Esophagus squamous epithelium (tissue), 4 donors: Measurements from ENCODE around the gene PTPRG.

Source experiments
- CTCF ChIP-seq, 6 experiments: fragments of 450-650 bp in 4 of 6; fragments of 200-600 bp in 2 of 6; sonication (generic) in 2 of 6; IDR thresholded peaks; one replicate each; pipeline ENCODE4 v1.5.1; 2016 to 2019; ENCODE audit warnings: antibody characterized with exemption in 6 of 6, mild to moderate bottlenecking in 4 of 6, moderate library complexity in 4 of 6
- POLR2A ChIP-seq, 4 donors: fragments of 450-650 bp; IDR thresholded peaks; one replicate each; pipeline ENCODE4 v1.6.1; 2017; ENCODE audit warnings: antibody characterized with exemption in 4 of 4, mild to moderate bottlenecking in 4 of 4, moderate library complexity in 3 of 4

GRCh38 chr3:61593446-61594029 lies 32.2 kb downstream of the PTPRG start:
- TF ChIP-seq POLR2A (IDR thresholded peaks at IDR 0.05) (no peak), CTCF (IDR thresholded peaks at IDR 0.05) (no peak)
